Body of pancreas (tissue), 4 donors: ENCODE data around the gene BDKRB2.

ENCODE experiments used
- CTCF ChIP-seq, 7 experiments: fragments of 450-650 bp in 4 of 7; fragments of 200-600 bp in 3 of 7; sonication (generic) in 3 of 7; IDR thresholded peaks; one replicate each; pipeline ENCODE4 v1.5.1; 2016 to 2019; ENCODE audit warnings: antibody characterized with exemption in 7 of 7
- POLR2A ChIP-seq, 3 donors: fragments of 450-650 bp; IDR thresholded peaks; one replicate each; pipeline ENCODE4 v1.6.1; 2016; ENCODE audit warnings: antibody characterized with exemption in 3 of 3, mild to moderate bottlenecking in 2 of 3

- TF ChIP-seq CTCF (IDR thresholded peaks at IDR 0.05) = no peak
- TF ChIP-seq POLR2A (IDR thresholded peaks at IDR 0.05) = no peak
Measured at GRCh38 chr14:96224480-96225096, 19.9 kb downstream of the BDKRB2 start.
